Stimulated activated CD8-positive, alpha-beta memory T cell treated with anti-CD3 and anti-CD28 coated beads, Interleukin-12 subunit alpha, Interleukin-12 subunit beta, amount 100 ng/mL, for 4 hours (primary cell): ENCODE results near the gene ENTPD2.

Source experiments
- DNase-seq: peaks from one replicate; pipeline ENCODE4 v3.0.0-alpha.2; 2020; ENCODE audit warnings: low read depth

The ENTPD2 gene

GRCh38 chr9:137053944-137054931 lies at the start of gene ENTPD2:
TSS of gene ENTPD2 (minus strand) at chr9:137054061. CDS start at chr9:137053997, 64 bp downstream.
- peak; percentile 42 for DNase-seq

DNA sequence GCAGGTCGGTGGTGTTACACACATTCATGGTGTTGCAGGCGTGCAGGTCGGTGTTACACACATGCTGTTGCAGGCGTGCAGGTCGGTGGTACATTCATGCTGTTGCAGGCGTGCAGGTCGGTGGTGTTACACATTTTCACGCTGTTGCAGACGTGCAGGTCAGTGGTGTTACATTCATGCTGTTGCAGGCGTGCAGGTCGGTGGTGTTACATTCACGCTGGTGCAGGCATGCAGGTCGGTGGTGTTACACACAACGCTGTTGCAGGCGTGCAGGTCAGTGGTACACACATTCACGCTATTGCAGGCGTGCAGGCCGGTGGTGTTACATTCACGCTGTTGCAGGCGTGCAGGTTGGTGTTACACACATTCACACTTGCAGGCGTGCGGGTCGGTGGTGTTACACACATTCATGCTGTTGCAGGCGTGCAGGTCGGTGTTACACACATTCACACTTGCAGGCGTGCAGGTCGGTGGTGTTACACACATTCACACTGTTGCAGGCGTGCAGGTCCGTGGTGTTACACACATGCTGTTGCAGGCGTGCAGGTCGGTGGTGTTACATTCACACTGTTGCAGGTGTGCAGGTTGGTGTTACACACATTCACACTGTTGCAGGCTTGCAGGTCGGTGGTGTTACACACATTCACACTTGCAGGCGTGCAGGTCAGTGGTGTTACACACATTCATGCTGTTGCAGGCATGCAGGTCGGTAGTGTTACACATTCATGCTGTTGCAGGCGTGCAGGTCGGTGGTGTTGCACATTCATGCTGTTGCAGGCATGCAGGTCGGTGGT lies 49.5 kb upstream of the ENTPD2 start:
- no peak for DNase-seq

DNA sequence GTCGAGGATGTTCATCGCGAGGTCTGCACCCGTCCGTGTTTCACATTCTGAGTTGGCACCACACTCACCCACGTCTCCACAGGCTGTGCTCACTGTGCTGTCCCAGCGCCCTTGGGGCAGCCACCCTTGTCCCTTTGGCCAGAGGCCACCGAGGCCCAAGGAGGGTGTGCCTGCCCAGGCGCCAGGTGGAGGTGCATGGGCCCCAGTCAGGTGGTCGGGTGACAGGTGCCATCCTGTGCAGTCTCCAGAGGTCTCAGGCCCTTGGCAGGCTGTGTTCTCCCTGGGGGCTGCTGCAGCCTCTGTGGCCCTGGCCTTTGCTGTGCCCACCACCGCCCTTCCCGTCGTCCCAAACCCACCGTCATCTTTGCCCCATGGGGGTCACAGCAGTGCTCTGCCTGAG lies 45.4 kb upstream of the ENTPD2 start:
- DNase-seq = no peak

- no peak for DNase-seq
These were observed 44.1 kb upstream of the ENTPD2 start for GRCh38 chr9:137097761-137098462.

- DNase-seq = no peak
These were observed 43.1 kb upstream of the ENTPD2 start for GRCh38 chr9:137096785-137097546.

DNA sequence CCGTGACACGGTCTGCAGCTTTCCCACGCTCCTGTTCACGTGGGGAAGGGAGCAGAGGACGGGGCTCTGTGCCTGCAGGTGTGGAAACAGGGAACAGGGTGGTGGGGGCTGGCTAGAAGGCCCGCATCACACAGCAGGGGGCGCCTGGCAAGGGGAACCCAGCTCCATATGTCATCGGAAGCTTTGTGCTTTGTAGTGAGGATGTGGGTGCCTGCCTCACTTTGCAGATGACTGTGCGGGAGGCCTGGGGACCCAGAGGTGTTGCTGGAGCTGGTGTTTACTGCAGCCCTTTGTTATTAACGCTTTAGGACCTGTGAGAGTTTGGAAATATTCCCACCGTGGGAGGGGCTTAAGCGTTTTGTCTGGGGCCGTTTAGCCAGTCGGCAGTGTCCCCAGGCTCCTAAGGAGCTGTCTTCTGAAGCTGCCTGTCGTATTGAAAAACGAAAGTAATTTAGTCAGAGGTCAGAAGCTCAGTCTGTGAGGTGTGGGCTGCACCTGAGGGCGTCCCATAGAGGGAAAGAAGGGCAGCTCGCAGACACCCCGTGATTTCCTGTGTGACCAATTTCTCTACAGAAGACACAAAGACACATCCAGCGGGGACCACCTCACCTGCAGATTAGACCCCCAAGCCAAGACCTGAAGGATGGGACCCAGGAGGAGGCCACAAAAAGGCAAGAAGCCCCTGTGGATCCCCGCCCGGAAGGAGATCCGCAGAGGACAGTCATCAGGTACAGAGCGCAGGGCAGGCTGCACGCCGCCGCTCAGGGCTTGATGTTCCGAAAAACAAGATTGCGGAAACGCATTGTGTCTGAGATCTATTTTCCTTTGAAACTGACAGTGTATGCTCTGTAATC lies 42.0 kb upstream of the ENTPD2 start:
- DNase-seq = peak; percentile 69

DNA sequence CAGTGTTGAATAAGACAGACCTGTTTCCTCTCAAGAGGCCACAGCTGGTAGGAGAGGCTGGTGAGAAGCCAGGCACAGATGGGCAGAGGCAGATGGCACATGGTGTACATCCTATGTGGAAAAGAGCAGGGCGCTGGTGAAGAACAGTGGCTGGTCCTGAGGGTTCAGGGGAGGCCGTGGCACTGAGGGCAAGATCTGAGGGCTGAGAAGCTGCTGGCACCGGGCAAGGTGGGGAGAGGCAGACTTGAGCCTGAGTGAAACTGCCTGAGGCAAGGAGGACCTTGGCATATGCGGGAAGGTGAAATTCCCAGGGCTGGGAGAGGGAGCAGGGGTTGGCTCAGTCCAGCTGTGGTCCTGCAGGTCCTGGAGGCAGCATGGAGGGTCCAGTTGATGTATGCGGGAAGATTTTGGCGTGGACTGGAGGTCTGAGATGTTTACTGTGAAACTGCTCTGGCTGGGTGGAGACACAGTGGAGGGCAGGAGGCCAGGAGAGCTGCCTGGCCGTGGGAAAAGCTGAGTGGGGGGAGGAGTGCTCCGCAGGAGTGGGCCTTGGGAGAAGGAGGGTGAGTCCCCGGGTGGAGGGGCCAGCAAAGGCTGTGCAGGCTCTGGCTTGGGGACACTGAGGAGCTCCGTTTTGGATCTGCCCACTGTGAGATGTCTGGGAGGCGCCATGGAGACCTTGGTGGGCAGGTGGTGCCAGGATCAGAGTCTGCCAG lies 35.5 kb upstream of the ENTPD2 start:
- DNase-seq = no peak

GRCh38 chr9:137088121-137088520 lies 34.3 kb upstream of the ENTPD2 start:
- DNase-seq = no peak

- DNase-seq = no peak
These were observed 33.6 kb upstream of the ENTPD2 start for GRCh38 chr9:137087409-137087925.

DNA sequence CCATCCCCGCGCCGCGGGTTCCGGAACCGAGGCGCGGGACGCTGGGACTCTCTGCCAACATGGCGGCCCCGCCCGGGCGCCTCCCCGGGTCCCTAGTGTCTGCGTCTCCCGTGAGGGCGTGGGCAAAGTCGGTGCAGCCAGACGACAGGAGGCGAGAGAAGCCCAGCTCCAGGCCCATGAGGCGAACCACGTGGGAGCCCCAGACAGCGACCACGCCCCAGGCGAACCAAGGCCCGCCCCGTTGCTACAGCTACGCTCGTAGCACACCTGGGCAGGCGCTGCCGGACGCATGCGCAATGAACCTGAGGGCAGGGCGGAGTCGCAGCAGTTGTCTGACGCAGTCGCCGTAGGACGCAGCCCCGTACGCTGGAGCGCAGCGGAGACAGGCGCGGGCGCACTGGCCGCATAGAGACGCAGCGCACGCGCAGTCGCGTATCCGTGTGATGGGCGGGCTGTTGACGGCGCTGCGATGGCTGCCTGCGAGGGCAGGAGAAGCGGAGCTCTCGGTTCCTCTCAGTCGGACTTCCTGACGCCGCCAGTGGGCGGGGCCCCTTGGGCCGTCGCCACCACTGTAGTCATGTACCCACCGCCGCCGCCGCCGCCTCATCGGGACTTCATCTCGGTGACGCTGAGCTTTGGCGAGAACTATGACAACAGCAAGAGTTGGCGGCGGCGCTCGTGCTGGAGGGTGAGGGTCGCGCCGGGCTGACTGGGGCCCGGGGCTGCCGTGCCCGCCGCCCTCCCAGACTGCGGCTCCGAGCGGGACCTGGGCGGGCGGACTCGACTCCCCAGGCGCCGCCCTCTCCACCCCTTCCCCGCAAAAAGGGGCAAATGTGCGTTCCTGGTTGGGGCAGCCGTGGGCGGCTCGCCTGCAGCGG lies 32.9 kb upstream of the ENTPD2 start, which contains the start of gene MAN1B1:
MAN1B1 (plus strand) TSS at position 455 of the 878 bp plus-strand sequence; CDS start at position 470, 15 bp downstream.
- DNase-seq = peak; percentile 99

- DNase-seq = peak; percentile 24
These were observed 32.2 kb upstream of the ENTPD2 start for GRCh38 chr9:137085920-137086530.

GRCh38 chr9:137084526-137084925 lies 30.7 kb upstream of the ENTPD2 start:
- no peak for DNase-seq

GRCh38 chr9:137083394-137084004 lies 29.6 kb upstream of the ENTPD2 start:
- DNase-seq = no peak

- DNase-seq = no peak
These were observed 29.0 kb upstream of the ENTPD2 start for GRCh38 chr9:137082925-137083290.

GRCh38 chr9:137082222-137082924 lies 28.5 kb upstream of the ENTPD2 start:
- no peak for DNase-seq

- no peak for DNase-seq
These were observed 26.6 kb upstream of the ENTPD2 start for GRCh38 chr9:137080260-137081122.
